ENCODE data around the gene RUSF1. TPM values are rescaled to one million over a fixed set of nuclear protein-coding genes. Genes with fewer than 3 reads are reported as not detected.
A peak's percentile ranks its signal among the peaks of the same experiment; 100 is the strongest.
"Not testable (repeated sequence)": the region's sequence is repeated elsewhere in the genome, so short reads cannot be mapped to it uniquely, and the experiment has no call there.

Gene RUSF1
- total RNA-seq, 1 experiment from 2014 or later = 21.0 TPM

DNA sequence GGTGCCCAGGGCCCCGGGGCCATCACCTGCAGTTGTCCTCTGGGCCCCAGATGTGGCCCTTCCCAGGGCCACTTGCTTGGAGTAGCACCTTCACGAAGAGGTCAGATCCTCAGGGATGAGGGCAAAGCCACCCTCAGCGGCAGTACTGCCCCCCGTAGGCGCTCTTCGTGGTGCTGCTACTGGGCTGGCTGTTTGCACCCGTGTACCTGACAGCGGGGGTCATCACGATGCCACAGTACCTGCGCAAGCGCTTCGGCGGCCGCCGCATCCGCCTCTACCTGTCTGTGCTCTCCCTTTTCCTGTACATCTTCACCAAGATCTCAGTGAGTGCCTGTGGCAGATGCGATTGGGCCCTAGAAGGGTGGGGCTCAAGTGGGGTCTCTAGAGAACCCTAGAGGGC lies 22.6 kb downstream of the RUSF1 start:
- no peaks in the 10 kb centered on the region; the same call in 1 of the 2 replicates for H3K36me3 ChIP-seq
- no peaks in the 10 kb centered on the region for H3K27me3 ChIP-seq
- H3K4me3 ChIP-seq = no peak overlapping the region
- no peak for DNase-seq
- peaks cover 7% of the 10 kb centered on the region; the same call in 1 of the 2 replicates for H3K4me1 ChIP-seq
- H3K27ac ChIP-seq = no peak overlapping the region
- no peaks in the 10 kb centered on the region for H3K9me3 ChIP-seq (replicated peaks)

DNA sequence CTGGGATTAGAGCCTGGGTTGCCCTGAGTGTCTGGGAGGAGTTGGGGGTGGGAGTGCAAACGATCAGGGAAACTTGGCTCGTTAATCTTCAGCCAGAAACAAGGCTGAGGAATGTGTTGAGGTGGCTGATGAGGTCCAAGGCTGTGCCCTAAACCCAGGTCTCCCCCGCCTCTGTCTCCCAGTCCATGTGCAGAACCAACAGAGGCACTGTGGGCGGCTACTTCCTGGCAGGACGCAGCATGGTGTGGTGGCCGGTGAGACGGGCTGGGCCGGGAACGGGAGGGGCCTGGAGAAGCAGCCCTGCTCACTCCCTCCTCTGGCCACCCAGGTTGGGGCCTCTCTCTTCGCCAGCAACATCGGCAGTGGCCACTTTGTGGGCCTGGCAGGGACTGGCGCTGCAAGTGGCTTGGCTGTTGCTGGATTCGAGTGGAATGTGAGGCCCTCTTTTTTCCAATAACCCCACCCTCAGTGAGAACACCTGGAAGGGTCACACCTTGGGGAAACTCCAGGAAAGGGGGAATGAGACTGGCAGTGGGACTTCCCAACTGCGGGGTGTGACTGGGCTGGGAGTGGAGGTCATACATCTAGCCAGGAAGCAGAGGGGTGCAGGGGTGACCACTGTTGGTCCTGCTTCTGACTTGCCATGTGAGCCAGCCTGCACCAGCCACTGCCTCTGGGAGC lies 23.6 kb downstream of the RUSF1 start:
- DNase-seq = peak; percentile 34 to 40
- no peaks in the 10 kb centered on the region for H3K36me3 ChIP-seq
- peaks cover 7% of the 10 kb centered on the region; the same call in 1 of the 2 replicates for H3K4me1 ChIP-seq
- no peak overlapping the region for H3K27ac ChIP-seq
- H3K27me3 ChIP-seq = no peaks in the 10 kb centered on the region
- H3K4me3 ChIP-seq = no peak overlapping the region
- no peaks in the 10 kb centered on the region for H3K9me3 ChIP-seq (replicated peaks)

DNA sequence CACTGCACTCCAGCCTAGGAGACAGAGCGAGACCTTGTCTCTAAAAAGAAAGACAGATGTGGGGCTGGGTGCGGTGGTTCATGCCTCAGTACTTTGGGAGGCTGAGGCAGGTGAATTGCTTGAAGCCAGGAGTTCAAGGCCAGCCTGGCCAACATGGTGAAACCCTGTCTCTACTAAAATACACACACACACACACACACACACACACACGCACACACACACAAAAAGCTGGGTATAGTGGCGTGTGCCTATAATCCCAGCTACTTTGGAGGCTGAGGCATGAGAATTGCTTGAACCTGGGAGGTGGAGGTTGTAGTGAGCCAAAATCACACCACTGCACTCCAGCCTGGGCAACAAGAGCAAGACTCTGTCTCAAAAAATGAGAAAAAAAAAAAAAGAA lies 24.1 kb downstream of the RUSF1 start:
- DNase-seq, H3K4me1 ChIP-seq: not testable (repeated sequence)

DNA sequence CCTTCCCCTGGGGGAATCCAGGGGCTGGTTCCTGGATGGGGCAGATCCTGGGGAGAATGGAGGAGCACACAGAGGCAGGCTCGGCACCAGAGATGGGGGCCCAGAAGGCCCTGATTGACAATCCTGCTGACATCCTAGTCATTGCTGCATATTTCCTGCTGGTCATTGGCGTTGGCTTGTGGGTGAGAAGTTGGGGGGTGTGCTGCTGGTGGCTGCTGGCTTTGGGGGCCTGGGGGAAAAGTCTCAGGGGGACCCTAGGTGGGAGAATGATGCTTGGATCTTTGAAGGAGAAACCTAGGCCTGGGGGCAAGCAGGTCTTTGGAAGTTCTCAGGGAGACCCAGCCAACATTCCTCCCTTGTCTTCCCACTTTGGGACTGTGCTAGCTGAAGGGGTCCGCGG lies 25.1 kb downstream of the RUSF1 start, which contains the start of gene SLC5A2:
SLC5A2 (plus strand) TSS at position 43 of the 400 bp plus-strand sequence; CDS start at position 57, 14 bp downstream.
- H3K36me3 ChIP-seq = no peaks in the 10 kb centered on the region; the same call in 1 of the 2 replicates
- no peaks in the 10 kb centered on the region for H3K27me3 ChIP-seq
- peaks cover 7% of the 10 kb centered on the region; the same call in 1 of the 2 replicates for H3K4me1 ChIP-seq
- no peaks in the 10 kb centered on the region for H3K9me3 ChIP-seq (replicated peaks)
- no peak within 1 kb of the TSS for H3K27ac ChIP-seq
- no peak within 1 kb of the TSS for H3K4me3 ChIP-seq
- no peak for DNase-seq

More for the DNA sequence above, 24.1 kb downstream of the RUSF1 start:
- not testable (repeated sequence) for H3K9me3 ChIP-seq (replicated peaks); H3K36me3 ChIP-seq; H3K27me3 ChIP-seq; H3K4me3 ChIP-seq; H3K27ac ChIP-seq

DNA sequence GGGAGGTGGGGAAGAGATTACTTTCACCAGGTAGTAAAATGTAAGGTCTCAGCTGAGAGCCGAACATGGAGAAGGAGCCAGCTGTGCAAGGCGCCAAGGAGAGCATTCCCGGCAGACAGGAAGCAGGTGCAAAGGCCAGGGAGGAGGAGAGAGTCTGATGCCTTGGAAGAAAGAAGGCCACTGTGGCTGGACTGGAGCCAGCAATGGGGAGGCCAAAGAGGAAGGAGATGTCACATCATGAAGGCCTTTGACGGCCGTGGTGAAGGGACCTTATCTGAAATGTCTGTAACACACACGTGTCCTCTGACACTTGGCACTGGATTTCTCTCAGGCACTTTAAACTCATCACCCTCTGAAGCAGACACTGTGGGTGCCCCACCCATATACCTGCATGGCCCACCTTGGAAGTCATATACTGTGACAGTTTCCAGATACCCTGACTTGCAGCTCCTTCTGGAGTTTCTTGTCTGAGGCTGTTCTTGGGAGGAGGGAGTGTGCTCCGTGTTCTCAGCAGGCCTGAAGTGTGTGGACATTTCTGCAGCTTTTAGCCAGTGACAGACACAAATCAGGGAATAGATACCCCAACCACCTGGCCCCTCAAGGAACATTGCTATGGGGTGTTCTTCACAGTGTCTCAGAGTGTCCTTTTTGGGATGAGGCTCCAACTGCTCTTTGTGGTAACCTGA lies 27.2 kb downstream of the RUSF1 start:
- Histone ChIP-seq H3K4me1 (peaks cover 2% of the 10 kb centered on the region; the same call in 1 of the 2 replicates), H3K4me3 (no peak overlapping the region), H3K36me3 (peaks cover 10% of the 10 kb centered on the region), H3K27me3 (no peaks in the 10 kb centered on the region), H3K9me3 (replicated peaks) (no peaks in the 10 kb centered on the region), H3K27ac (no peak overlapping the region)
- DNase-seq = peak in 1 of 2 experiments; percentile 31

DNA sequence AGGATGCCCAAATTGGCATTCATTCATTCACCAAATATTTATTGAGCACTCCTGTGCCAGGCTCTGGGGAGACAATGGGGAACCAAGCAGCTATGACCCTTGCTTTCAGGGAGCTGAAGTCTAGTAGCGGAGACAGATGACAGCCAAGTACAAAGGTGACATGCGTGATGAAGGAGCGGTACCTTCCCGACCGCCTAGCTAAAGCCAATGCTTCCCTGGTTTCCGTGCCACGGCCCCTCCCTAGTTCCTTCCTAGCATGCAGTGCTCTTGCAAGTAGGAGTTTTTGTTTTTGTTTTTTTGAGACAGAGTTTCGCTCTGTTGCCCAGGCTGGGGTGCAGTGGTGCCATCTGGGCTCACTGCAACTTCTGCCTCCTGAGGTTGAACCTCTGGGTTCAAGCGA lies 28.4 kb downstream of the RUSF1 start:
- no peak for DNase-seq
- Histone ChIP-seq H3K36me3 (peaks cover 23% of the 10 kb centered on the region), H3K4me3 (no peak overlapping the region), H3K9me3 (replicated peaks) (no peaks in the 10 kb centered on the region), H3K27me3 (no peaks in the 10 kb centered on the region), H3K4me1 (no peaks in the 10 kb centered on the region), H3K27ac (no peak overlapping the region)

DNA sequence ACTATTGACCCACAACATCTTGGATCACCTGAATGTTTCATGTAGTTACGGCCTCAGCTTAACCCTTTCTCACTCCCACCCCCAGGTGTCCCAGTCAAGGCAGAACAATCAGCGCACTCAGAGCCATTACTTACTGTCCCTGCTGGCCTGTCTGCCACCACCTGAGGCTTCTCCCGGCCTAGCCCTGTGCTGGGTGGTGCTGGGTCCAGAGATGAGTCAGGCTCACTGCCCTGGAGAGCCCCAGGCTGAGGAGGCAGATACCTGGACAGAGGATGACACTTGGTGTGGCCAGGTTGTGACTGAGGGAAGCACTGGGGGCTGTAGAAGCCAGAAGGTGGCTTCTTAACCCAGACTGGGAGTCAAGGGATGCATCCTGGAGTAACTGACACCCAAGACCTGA lies 29.2 kb downstream of the RUSF1 start:
- Histone ChIP-seq H3K36me3 (peaks cover 30% of the 10 kb centered on the region), H3K4me1 (no peaks in the 10 kb centered on the region), H3K9me3 (replicated peaks) (no peaks in the 10 kb centered on the region), H3K27ac (no peak overlapping the region), H3K27me3 (no peaks in the 10 kb centered on the region), H3K4me3 (no peak overlapping the region)
- no peak for DNase-seq

DNA sequence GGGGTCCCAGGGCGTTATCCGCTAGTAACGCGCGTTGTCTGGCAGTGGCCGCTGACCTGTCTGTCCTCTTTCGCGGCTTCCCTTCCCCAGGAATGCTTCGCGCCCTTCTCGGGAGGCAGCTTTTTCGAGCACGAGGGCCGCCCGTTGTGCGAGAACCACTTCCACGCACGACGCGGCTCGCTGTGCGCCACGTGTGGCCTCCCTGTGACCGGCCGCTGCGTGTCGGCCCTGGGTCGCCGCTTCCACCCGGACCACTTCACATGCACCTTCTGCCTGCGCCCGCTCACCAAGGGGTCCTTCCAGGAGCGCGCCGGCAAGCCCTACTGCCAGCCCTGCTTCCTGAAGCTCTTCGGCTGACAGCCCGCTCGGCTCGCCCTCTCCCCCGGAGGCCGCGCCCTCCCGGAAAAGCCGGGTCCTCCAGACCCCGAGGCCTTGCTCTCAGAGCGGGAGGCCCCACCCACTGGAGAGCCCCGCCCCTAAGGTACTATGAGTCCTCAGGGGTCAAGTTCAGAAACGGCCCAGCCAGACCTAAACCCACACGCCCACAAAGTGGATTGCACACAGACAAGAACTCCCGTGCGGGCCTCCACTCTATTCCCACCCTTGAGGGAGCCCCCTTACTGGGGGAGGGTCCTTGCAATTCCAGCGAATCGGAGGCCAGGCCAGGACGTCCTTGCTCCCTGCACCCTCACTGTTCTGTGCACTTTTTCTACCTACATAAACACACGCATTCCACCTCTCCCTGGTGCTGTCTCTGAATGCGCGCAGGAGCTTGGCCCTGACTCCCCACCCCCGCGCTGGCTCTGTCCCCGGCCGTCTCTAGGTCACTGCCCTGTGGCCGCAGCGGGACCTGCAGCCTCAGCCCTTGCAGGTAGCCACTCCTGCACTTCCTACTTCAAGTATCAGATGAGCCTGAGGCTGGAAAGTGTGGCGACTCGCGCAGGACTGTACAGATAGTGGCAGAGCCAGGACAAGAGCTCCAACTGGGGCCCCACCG lies 30.7 kb downstream of the RUSF1 start:
- Histone ChIP-seq H3K36me3 (peaks cover 34% of the 10 kb centered on the region), H3K27ac (no peak overlapping the region), H3K27me3 (no peaks in the 10 kb centered on the region), H3K4me1 (0 out of 2 replicates have a peak, but pooled peaks cover 2% of the 10 kb centered on the region), H3K4me3 (no peak overlapping the region), H3K9me3 (replicated peaks) (no peaks in the 10 kb centered on the region)
- no peak for DNase-seq

DNA sequence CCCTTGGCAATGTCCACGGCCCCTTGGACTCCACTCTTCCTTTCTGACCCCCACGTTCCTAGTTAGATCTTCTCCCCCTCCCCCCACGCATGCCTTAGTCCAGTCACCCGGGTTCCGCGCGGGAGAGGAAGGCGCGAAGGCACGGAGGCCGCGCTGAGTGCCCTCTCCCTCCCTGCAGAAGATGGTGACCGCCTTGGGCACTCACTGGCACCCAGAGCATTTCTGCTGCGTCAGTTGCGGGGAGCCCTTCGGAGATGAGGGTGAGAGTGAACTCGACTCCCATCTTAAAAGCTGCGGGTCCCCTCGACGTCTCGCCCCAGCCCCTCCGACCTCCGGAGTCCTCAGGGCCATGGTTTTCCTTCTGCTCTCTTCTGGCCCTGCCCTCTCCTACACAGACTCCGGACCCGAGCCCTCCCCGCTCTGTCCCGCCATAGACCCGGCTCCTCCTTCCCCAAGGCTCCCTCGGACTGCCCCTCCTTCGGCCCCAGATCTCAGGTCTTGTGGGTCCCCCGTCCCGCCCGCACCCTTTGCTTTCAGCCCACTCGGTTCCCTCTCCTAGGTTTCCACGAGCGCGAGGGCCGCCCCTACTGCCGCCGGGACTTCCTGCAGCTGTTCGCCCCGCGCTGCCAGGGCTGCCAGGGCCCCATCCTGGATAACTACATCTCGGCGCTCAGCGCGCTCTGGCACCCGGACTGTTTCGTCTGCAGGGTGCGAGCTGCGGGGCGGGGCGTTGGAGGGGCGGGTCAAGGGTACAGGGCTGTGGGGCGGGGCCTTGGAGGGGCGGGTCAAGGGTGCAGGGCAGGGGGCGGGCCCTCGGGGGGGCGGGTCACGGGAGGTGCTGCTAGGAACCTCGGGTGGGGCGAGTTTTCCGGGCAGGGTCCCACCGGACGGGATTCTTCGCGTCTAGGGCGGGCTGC lies 31.6 kb downstream of the RUSF1 start:
- Histone ChIP-seq H3K27ac (no peak overlapping the region), H3K4me3 (no peak overlapping the region), H3K9me3 (replicated peaks) (no peaks in the 10 kb centered on the region), H3K36me3 (peaks cover 34% of the 10 kb centered on the region), H3K4me1 (0 out of 2 replicates have a peak, but pooled peaks cover 2% of the 10 kb centered on the region), H3K27me3 (no peaks in the 10 kb centered on the region)
- DNase-seq = no peak

DNA sequence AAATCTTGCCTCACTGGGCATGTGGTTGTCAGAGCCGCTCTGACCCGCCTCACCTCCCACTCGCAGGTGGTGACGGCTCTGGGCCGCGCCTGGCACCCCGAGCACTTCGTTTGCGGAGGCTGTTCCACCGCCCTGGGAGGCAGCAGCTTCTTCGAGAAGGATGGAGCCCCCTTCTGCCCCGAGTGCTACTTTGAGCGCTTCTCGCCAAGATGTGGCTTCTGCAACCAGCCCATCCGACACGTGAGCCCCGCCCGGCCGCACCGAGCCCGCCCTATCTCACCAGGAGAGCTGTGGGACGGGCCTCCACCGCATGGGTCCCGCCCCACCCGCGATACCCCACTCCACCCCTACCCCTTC lies 32.3 kb downstream of the RUSF1 start:
- Histone ChIP-seq H3K9me3 (replicated peaks) (no peaks in the 10 kb centered on the region), H3K4me1 (0 out of 2 replicates have a peak, but pooled peaks cover 2% of the 10 kb centered on the region), H3K27me3 (no peaks in the 10 kb centered on the region), H3K36me3 (peaks cover 34% of the 10 kb centered on the region), H3K27ac (no peak overlapping the region), H3K4me3 (no peak overlapping the region)
- DNase-seq = no peak

DNA sequence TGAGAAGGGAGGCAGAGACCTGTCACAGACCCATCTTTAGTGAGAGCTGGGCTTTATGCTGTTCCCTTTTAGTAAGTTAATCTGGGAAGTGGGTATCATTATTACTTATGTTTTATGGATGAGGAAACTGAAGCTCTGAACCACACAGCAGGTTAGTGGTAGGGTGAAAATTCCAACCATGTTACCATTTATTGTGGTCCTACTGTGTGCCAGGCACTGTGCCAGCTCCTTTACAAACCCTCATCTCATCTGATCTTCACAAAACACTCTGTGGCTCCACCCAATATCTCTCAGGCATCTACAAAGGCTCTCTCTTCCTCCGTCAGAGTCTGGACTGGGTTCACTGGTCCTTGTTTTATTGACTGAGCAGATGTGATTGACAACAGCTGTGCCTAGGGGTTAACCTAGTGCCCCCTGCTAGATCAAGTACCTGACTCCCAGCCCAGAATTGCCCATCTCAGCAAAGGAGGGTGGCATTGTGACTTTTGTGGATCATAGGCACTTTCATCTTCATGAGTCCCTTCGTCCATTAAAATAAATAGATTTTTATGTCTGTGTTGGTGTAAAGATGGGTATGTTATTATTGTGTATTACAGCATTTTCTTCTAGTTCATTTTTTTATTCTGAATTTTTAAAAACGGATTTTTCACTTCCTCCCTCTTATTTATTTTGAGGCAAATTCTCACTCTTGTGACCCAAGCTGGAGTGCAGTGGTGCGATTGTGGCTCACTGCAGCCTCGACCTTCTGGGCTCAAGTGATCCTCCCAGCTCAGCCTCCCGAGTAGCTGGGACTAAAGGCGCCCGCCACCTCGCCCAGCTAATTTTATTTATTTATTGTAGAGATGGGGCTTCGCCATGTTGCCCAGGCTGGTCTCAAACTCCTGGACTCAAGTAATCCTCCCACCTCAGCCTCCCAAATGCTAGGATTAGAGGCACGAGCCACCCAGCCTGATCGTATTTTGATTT lies 33.1 kb downstream of the RUSF1 start:
- peaks cover 34% of the 10 kb centered on the region for H3K36me3 ChIP-seq
- H3K4me3 ChIP-seq = no peak overlapping the region
- no peaks in the 10 kb centered on the region for H3K27me3 ChIP-seq
- DNase-seq = no peak
- H3K4me1 ChIP-seq = 0 out of 2 replicates have a peak, but pooled peaks cover 2% of the 10 kb centered on the region
- no peaks in the 10 kb centered on the region for H3K9me3 ChIP-seq (replicated peaks)
- no peak overlapping the region for H3K27ac ChIP-seq

DNA sequence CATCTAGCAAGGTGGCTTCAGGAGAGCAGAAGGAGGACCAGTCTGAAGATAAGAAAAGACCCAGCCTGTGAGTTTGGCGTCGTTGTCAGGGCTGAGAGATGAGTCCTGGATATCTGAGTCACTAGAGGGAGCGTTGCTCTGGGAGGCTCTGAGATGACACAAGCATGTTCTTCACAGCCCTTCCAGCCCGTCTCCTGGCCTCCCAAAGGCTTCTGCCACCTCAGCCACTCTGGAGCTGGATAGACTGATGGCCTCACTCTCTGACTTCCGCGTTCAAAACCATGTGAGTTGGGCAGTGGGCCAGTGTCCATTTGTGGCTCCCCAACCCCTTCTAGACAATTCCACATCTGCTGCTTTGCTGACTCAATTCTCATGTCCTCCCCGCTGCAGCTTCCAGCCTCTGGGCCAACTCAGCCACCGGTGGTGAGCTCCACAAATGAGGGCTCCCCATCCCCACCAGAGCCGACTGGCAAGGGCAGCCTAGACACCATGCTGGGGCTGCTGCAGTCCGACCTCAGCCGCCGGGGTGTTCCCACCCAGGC lies 33.9 kb downstream of the RUSF1 start:
- Histone ChIP-seq H3K4me3 (no peak overlapping the region), H3K27ac (no peak overlapping the region), H3K9me3 (replicated peaks) (no peaks in the 10 kb centered on the region), H3K36me3 (peaks cover 34% of the 10 kb centered on the region), H3K4me1 (0 out of 2 replicates have a peak, but pooled peaks cover 2% of the 10 kb centered on the region), H3K27me3 (no peaks in the 10 kb centered on the region)
- DNase-seq = no peak

Measured in SJCRH30 (cell line).